Chondrocyte (in vitro differentiated cells): ENCODE measurements around the gene RGS19. TPM values are rescaled to one million over a fixed set of nuclear protein-coding genes. Genes with fewer than 3 reads are reported as not detected.

Experiments used
- DNase-seq: peaks from one replicate; pipeline ENCODE4 v3.0.0; 2021; ENCODE audit warnings: mixed read lengths, low spot score
- H3K27ac Mint-ChIP-seq: one replicate; pipeline ENCODE4 v1.8.0; 2021; ENCODE audit warnings: mild to moderate bottlenecking, moderate library complexity, mixed read lengths; ENCODE audit not compliant: unreplicated experiment
- H3K27me3 Mint-ChIP-seq: 2 replicates; pipeline ENCODE4 v1.8.0; 2021; ENCODE audit warnings: low read depth, mixed read lengths
- H3K36me3 Mint-ChIP-seq: 2 replicates; pipeline ENCODE4 v1.8.0; 2021; ENCODE audit warnings: low read depth, mixed read lengths
- H3K4me1 Mint-ChIP-seq: 2 replicates; pipeline ENCODE4 v1.8.0; 2021; ENCODE audit warnings: low read depth, mild to moderate bottlenecking, mixed read lengths
- H3K4me3 Mint-ChIP-seq: one replicate; pipeline ENCODE4 v1.8.0; 2021; ENCODE audit warnings: mild to moderate bottlenecking, moderate library complexity, mixed read lengths; ENCODE audit not compliant: unreplicated experiment
- H3K9me3 Mint-ChIP-seq: 2 replicates; pipeline ENCODE4 v1.8.0; 2021; ENCODE audit warnings: low read depth, mixed read lengths
- total RNA-seq: library from RNA; stranded (reverse); gene quantifications from 3 replicates; pipeline ENCODE4 v1.2.1, GENCODE V29; 2021
- TF ChIP-seq, protein P1 (sequence below): fragments of 200-600 bp; sonication (generic); IDR thresholded peaks from 2 replicates; pipeline ENCODE4 v1.5.0; 2021; ENCODE audit warnings: antibody characterized with exemption, mild to moderate bottlenecking, moderate library complexity

The RGS19 gene
- total RNA-seq, 1 donor from 2014 or later: 18.1 TPM

DNA sequence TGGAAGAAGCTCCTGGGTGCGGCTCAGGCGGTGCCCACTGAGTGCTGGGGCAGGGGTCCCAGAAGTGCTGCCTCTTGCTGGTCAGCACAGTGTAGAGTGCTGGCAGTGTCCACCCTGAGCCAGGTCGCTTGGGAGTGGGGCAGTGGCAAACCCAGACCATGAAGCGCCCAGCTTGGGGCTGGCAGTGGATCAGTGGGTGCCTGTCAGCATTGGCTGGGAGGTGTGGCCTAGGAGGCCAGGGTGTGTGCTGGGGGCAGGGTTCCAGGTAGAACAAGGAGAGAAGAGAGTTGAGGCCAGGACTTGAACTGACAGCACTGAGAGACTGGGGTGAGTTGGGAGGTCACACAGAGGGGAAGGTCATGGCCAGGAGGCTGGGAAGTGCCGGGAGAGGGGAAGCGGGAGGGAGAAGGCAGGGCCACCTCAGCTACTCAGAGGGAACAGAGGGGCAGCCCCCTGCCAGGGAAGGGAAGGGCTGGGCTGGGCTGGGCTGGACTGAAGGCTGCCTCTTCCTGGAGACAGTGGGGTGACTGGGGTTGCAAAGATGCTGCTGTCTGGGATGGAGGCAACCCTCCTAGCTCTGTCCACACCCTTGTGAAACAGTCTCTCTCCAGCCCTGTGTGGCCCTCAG is 12.2 kb downstream of the RGS19 start:
- Mint-ChIP-seq H3K36me3 (peaks cover 2% of the 10 kb centered on the region), H3K27ac (no peak overlapping the region)

DNA sequence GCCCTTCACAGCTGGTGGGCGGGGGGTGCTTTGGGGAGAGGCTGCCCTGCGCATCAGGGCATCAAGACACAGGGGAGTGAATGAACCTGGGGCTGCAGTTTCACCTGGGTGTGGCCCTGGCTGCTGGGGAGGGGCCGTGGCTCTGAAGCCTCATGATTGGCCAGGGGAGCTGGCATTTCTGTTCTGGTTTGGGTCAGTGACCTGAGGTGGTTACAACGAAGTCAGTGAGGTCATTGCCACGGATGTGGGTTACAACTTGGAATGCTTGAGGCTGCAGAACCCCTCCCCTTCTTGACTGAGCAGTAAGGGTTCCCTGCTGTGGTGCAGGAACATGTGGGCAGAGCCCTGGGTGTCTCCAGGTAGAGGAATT is 13.4 kb downstream of the RGS19 start:
- TF ChIP-seq, protein P1, sequence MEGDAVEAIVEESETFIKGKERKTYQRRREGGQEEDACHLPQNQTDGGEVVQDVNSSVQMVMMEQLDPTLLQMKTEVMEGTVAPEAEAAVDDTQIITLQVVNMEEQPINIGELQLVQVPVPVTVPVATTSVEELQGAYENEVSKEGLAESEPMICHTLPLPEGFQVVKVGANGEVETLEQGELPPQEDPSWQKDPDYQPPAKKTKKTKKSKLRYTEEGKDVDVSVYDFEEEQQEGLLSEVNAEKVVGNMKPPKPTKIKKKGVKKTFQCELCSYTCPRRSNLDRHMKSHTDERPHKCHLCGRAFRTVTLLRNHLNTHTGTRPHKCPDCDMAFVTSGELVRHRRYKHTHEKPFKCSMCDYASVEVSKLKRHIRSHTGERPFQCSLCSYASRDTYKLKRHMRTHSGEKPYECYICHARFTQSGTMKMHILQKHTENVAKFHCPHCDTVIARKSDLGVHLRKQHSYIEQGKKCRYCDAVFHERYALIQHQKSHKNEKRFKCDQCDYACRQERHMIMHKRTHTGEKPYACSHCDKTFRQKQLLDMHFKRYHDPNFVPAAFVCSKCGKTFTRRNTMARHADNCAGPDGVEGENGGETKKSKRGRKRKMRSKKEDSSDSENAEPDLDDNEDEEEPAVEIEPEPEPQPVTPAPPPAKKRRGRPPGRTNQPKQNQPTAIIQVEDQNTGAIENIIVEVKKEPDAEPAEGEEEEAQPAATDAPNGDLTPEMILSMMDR: no peak
- Mint-ChIP-seq H3K9me3 (no peaks in the 10 kb centered on the region), H3K4me3 (no peak overlapping the region), H3K27me3 (no peaks in the 10 kb centered on the region), H3K36me3 (peaks cover 2% of the 10 kb centered on the region), H3K27ac (no peak overlapping the region), H3K4me1 (peaks cover 30% of the 10 kb centered on the region)
- DNase-seq: no peak

More for the DNA sequence above, 12.2 kb downstream of the RGS19 start:
- Mint-ChIP-seq H3K4me1 (peaks cover 28% of the 10 kb centered on the region), H3K9me3 (no peaks in the 10 kb centered on the region), H3K4me3 (no peak overlapping the region), H3K27me3 (no peaks in the 10 kb centered on the region)
- DNase-seq: no peak
- TF ChIP-seq, protein P1: no peak

DNA sequence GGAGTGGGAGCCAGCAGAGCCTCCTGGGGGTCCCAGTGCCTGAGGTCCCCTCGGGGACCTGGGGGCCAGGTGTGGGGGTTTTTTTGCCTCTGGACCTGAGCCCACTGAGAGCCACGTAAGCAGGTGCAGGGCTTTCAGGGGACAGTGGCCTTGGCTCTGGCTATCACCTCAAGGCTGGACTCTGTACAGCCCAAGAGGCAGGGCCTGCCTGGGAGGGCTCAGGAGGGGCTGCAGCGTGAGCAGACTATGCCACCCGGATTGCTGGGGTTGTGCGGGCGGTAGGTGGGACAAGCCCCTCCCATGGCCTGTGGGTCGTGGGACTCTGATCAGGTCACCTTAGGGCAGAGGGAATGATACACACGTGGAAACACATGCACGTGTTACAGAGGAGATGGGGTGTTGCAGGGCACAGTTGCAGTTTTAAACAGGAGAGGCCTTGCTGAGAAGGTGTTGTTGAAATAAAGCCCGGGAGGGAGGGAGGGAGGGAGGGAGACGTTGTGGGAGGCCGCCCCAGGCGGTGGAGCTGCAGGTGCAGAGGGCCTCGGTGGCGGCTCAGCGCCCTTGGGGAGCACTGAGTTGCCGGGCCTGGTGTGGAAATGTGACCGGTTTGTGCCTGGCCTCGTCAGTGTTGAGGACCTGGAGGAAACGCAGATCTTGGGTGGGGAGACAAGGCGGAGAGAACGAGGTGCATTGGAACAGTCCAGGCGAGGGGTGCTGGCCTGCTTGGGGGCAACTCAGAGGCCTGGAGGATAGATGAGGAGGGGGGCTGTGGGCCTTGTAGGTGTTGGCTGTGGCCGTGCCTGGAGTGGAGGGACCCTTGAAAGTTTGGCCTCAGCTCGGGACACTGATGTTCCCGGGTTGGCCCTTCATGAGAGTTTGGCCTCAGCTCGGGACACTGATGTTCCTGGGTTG is 14.0 kb downstream of the RGS19 start:
- H3K27me3 Mint-ChIP-seq: no peaks in the 10 kb centered on the region
- no peak for DNase-seq
- peaks cover 2% of the 10 kb centered on the region for H3K36me3 Mint-ChIP-seq
- TF ChIP-seq, protein P1: no peak
- H3K9me3 Mint-ChIP-seq: no peaks in the 10 kb centered on the region
- H3K27ac Mint-ChIP-seq: peak overlapping the region; percentile 22
- peaks cover 30% of the 10 kb centered on the region for H3K4me1 Mint-ChIP-seq
- H3K4me3 Mint-ChIP-seq: no peak overlapping the region

DNA sequence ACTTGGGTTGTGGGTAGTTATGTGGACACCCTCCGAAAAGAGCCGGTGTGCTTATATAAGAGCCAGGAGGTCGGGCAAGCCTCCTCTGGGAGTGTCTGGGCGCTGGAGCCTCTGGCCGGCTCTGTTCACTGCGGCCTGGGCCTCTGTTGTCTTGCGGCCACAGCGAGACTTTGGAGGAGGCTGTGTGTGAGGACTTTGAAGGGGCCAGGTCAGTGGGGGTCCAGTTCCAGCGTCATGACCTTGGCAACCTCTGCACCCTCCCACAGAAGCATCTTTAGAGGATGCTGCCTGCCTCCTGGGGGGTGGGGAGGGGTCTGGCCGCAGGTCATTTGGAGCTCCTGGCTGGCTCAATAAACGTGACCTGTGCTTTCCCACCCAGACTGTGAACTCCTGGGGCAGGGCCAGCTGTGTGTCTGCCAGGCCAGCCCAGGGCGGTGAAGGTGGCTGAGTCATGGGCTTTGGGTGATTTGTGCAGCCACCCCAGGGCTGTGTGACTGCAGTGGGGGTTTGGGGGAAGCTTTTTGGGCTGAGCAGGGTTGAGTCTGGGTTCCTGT is 15.1 kb downstream of the RGS19 start:
- peak overlapping the region; percentile 79 for H3K27ac Mint-ChIP-seq
- no peak for DNase-seq
- H3K27me3 Mint-ChIP-seq: no peaks in the 10 kb centered on the region

More for the DNA sequence above, 15.1 kb downstream of the RGS19 start:
- peaks cover 32% of the 10 kb centered on the region for H3K4me1 Mint-ChIP-seq
- H3K36me3 Mint-ChIP-seq: peaks cover 2% of the 10 kb centered on the region
- TF ChIP-seq, protein P1: no peak
- peak overlapping the region; percentile 93 for H3K4me3 Mint-ChIP-seq
- no peaks in the 10 kb centered on the region for H3K9me3 Mint-ChIP-seq
